Measurements from ENCODE around the gene KRTAP1-1.
"Not testable (repeated sequence)": the region's sequence is repeated elsewhere in the genome, so short reads cannot be mapped to it uniquely, and the experiment has no call there.

DNA sequence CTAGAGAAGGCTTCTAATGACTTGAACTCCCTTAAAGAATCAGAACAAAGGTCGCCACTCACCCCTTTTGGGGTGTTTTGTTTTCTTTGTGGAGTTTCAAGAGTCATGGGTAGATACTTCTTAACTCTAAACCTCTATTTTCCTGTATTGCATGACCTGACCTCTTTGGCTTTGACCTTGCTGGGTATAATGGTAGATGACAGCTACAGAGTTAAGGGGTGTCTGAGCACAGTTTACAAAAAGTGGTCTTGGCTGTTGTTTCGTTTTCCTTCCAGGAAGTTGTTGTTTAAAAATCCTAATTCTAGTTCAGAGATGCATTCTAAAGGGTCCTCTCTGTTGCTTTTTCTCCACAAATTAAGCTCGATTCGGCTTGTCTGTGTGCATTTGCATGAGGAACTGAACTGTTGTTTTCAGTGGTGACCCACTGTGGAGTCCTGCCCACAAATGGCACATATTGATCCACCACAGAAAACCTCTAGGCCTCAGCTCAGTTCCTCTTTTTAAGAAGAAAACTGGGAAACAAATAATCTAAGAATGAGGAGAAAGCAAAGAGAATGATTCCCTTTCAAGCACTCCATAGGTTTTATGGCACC is 47.6 kb upstream of the KRTAP1-1 start:
- TF ChIP-seq, protein P1, sequence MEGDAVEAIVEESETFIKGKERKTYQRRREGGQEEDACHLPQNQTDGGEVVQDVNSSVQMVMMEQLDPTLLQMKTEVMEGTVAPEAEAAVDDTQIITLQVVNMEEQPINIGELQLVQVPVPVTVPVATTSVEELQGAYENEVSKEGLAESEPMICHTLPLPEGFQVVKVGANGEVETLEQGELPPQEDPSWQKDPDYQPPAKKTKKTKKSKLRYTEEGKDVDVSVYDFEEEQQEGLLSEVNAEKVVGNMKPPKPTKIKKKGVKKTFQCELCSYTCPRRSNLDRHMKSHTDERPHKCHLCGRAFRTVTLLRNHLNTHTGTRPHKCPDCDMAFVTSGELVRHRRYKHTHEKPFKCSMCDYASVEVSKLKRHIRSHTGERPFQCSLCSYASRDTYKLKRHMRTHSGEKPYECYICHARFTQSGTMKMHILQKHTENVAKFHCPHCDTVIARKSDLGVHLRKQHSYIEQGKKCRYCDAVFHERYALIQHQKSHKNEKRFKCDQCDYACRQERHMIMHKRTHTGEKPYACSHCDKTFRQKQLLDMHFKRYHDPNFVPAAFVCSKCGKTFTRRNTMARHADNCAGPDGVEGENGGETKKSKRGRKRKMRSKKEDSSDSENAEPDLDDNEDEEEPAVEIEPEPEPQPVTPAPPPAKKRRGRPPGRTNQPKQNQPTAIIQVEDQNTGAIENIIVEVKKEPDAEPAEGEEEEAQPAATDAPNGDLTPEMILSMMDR (conservative IDR thresholded peaks at IDR 0.05; ENCODE audit: low read depth in 2 of 2), result not testable (repeated sequence)
- not testable (repeated sequence) for TF ChIP-seq EZH2phosphoT487 (IDR thresholded peaks at IDR 0.05; ENCODE audit: unreplicated experiment); NANOG (IDR thresholded peaks at IDR 0.05; ENCODE audit: borderline replicate concordance); EZH2 (IDR thresholded peaks at IDR 0.05; ENCODE audit: low read depth, unreplicated experiment); POLR2AphosphoS5 (IDR thresholded peaks at IDR 0.05; ENCODE audit: low read depth); STAT1 (IDR thresholded peaks at IDR 0.05; ENCODE audit: unreplicated experiment); JUNB (IDR thresholded peaks at IDR 0.05; ENCODE audit: unreplicated experiment); CREB1 (CRISPR knock-in tag; IDR thresholded peaks at IDR 0.05; ENCODE audit: low read depth); ZNF331 (CRISPR knock-in tag; IDR thresholded peaks at IDR 0.05; ENCODE audit: low read depth); ZNF114 (CRISPR knock-in tag; IDR thresholded peaks at IDR 0.05)
- TF ChIP-seq, protein P2, sequence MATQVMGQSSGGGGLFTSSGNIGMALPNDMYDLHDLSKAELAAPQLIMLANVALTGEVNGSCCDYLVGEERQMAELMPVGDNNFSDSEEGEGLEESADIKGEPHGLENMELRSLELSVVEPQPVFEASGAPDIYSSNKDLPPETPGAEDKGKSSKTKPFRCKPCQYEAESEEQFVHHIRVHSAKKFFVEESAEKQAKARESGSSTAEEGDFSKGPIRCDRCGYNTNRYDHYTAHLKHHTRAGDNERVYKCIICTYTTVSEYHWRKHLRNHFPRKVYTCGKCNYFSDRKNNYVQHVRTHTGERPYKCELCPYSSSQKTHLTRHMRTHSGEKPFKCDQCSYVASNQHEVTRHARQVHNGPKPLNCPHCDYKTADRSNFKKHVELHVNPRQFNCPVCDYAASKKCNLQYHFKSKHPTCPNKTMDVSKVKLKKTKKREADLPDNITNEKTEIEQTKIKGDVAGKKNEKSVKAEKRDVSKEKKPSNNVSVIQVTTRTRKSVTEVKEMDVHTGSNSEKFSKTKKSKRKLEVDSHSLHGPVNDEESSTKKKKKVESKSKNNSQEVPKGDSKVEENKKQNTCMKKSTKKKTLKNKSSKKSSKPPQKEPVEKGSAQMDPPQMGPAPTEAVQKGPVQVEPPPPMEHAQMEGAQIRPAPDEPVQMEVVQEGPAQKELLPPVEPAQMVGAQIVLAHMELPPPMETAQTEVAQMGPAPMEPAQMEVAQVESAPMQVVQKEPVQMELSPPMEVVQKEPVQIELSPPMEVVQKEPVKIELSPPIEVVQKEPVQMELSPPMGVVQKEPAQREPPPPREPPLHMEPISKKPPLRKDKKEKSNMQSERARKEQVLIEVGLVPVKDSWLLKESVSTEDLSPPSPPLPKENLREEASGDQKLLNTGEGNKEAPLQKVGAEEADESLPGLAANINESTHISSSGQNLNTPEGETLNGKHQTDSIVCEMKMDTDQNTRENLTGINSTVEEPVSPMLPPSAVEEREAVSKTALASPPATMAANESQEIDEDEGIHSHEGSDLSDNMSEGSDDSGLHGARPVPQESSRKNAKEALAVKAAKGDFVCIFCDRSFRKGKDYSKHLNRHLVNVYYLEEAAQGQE (IDR thresholded peaks at IDR 0.05; ENCODE audit: unreplicated experiment), result not testable (repeated sequence)

Measured in GM23338 (cell line).